Measurements from ENCODE around the gene JAKMIP1.
"Not testable (repeated sequence)": the region's sequence is repeated elsewhere in the genome, so short reads cannot be mapped to it uniquely, and the experiment has no call there.

Gene JAKMIP1

DNA sequence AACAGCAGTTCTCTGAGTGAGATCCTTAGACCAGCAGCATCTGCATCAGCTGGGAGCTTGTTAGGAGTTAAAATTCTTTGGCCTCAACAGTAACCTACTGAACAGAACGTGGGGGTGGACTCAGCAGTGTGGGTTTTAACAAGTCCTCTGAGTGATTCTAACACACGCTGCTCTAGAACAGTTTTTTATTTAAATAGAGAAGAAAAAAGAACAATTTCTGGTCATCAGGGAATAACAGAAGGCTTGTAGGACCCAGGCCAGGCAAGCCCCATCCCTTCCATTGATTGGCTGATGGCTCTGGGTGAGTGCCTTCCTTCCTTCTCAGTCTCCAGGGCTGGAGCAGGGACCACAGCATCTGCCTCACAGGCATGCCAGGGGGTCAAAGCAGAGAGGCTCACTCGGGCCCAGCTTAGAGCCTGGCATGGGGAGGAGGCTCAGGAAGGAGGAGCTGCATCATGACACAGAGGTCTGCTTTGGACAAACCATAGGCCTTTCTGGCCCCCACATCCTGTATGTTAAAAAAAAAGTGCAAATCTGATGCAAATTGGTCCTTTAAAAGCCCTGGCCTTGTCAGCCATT lies 56.7 kb downstream of the JAKMIP1 start:
- DNase-seq (ENCODE audit: low read depth) = no peak

DNA sequence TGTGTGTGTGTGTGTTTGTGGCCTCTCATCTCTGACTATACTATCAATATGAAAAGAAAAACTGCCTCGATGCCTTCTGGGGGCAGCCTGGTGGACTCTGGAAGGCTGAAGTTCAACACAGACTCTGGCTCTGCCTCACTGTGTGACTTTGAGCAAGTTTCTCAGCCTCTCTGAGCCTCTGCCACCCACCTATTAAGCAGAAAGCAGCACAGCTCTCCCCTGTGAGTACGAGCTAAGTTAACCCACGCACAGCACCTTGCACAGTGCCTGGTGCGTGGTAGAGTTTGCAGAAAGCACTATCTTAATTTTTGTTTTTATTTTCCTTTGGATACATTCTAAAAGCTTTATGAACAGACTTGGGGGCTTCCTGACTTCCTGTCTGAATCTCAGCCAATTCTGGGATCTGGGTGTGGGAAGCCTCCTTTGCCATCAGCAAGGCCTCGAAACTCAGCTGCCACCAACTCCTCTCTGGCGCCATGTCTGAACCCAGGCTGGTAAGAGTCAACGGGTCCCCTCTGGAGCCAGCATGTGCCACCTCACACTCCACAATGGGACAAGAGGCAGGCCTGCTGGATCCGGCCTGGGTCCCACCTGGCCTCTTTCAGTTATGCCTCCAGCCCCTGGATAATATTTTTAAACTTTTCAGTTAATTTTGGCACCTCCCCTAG lies 57.3 kb downstream of the JAKMIP1 start:
- DNase-seq (ENCODE audit: low read depth) = no peak

DNA sequence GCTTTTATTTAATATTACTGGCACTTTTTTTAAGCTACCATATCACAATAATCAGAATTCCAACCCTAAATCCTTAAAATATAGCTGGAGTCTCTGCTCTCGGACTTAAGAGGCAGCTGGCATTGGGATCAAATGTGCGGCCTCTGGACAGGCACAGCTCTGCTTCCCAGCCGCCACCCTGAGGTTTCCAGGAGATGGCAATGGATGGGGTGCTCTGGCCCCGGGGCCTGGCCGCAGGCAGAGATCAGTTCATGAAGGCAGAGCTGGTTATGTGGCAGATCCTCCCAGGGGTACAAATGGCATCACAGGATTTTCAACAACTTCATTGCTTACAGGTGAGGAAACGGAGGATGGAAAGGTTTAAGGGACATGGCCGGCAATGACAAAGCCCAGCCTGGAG lies 57.8 kb downstream of the JAKMIP1 start:
- DNase-seq (ENCODE audit: low read depth) = no peak

DNA sequence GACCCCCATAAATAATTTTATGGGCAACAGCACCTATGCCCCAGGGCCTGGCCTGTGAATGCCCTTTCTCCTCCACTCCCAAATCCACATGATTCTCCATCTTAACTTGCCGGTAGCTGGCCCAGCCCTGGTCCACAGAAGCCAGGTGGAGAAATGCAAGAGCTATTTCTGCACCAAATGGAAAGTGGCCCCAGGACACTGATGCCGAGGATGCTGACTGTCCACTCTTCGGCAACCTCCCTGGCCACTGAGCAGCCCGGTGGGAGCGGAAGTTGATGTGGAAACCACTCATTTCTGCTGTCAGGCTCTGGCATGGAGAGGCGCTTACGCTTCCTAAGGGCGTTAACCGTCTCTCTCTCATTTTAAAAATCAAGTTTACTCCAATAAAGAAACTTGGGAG lies 58.8 kb downstream of the JAKMIP1 start:
- DNase-seq (ENCODE audit: low read depth) = no peak

DNA sequence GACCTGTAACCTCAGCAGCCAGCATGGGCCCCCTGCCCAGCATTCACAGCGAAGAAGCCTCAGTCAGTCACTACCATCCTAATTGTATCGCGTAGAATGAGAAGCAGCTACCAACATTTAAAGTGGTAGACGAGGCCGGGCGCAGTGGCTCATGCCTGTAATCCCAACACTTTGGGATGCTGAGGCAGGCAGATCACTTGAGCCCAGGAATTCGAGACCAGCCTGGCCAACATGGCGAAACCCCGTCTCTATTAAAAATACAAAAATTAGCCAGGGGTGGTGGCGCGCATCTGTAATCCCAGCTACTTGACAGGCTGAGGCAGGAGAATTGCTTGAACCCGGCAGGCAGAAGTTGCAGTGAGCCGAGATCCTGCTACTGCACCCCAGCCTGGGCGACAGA lies 59.3 kb downstream of the JAKMIP1 start:
- DNase-seq (ENCODE audit: low read depth) = not testable (repeated sequence)

DNA sequence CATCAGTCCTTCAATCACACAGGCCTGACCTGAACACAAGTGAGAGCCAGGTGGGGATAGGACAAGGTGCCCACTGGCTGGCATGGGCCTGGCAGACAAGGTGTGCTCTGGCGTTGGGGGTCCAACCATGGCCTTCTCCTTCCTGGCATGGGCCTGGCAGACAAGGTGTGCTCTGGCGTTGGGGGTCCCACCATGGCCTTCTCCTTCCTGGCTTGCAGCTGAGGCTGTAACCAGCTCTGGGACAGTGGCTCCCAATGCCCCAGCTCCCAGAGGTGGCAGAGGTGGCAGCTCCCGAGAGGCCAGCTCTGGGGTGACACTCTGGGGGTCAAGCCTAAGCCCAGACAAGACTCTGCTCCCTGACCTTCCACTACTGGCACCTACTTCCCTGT lies 62.6 kb downstream of the JAKMIP1 start:
- no peak for DNase-seq (ENCODE audit: low read depth)

DNA sequence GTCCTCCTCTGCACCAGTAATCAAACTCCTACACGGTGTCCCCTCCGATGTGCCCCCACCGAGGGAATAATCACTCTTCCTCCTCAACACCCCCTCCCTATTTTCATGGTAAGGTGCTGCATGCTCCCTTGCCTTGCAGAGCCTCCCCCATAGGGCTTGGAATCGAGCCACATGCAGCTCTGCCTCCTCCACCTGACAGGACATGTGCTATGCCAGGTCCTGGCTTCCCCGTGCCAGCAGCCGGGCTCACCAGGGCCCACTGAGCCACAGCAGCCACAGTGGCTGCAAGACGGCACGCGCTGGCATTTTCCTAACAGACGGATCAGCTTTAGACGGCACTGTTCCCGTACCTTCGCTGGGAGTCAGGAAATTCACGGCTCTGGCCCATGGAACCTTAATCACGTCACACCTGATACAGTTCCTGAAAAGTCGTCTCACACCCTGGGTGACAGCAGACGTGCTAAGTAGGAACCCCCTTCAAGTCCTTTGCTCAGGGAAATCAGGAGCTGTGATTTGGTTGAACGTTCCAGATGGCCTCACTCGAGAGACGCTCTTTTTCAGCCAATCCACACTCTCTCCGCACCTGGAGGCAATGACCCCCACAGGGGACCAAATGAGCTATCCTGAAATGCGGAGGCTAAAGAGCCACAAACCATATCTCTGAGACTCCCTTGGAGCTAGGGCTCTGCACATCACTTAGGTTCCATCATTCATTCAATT lies 63.2 kb downstream of the JAKMIP1 start:
- no peak for DNase-seq (ENCODE audit: low read depth)

DNA sequence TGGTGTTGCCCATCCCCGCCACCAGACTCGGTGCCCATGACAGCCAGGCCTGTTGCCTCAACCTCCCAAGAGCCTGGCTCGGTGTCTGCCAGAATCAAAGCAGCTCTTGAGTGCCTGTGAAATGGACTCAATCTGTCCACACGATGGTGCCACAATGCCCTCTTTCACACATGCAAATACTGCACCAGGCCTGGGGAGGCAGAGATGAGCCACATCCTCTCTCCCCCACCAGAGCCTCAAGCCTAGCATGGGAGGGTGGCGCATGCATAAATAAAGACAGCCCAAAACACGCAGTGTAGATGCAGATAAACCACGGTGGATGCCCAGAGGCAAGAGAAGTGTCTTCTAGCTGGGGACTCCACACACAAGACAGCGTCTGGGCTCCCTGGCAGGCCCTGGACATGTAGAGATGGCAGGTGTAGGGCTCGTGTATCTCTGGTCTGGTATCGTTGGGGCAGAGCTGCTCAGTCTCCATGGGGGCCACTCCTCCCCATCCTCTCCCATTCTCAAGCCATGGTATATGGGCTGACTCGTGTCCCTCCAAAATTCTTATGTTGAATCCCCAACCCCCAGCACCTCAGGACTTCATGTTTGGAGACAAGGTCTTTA lies 65.6 kb downstream of the JAKMIP1 start:
- no peak for DNase-seq (ENCODE audit: low read depth)

DNA sequence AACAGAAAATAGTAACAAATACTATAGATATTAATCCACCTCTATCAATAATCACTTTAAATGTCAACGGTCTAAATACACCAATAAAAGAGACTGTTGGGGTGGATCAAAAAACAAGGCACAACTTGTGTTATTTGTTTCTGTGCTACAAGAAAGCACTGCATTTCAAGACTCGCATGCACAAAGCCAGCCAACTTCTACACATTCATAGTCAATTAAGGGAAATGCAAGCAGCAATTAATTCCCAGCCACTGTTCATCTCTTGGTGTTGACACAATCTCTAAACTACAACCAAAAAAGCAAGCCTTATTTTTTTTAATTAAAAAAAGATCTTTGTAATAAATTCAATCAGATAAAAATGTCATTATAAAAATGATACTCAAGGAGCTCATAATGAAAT lies 67.6 kb downstream of the JAKMIP1 start:
- DNase-seq (ENCODE audit: low read depth) = no peak

DNA sequence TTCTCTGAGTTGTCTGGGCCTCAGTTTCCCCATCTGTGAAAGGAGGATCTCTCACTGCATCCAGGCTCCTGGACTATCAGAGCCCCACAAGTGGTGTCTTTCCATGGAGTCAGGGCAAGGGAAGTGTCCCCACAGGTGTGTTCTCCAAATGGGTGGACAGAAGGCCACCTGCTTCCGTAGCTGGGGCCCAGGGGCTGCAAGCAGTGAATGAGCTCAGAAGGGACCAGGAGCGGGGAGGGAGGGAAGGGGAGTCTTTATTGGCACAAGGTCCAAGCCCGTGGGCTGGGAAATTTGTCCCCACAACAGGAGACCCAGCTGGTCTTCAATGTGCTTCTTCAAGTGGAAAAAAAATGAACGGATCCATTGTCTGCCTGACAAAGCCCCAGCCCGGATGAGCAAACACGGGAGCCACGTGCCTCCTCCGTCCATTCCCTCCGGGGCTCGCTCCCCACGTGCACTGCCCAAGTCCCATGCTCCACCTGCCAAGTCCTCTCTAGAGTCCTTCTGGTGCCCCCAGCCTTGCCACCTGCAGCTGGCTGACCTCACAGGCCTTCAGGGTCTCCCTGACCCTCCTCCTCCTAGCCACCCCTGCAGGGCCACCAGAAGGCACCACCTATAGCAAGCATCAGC lies 72.0 kb downstream of the JAKMIP1 start:
- DNase-seq (ENCODE audit: low read depth) = no peak

DNA sequence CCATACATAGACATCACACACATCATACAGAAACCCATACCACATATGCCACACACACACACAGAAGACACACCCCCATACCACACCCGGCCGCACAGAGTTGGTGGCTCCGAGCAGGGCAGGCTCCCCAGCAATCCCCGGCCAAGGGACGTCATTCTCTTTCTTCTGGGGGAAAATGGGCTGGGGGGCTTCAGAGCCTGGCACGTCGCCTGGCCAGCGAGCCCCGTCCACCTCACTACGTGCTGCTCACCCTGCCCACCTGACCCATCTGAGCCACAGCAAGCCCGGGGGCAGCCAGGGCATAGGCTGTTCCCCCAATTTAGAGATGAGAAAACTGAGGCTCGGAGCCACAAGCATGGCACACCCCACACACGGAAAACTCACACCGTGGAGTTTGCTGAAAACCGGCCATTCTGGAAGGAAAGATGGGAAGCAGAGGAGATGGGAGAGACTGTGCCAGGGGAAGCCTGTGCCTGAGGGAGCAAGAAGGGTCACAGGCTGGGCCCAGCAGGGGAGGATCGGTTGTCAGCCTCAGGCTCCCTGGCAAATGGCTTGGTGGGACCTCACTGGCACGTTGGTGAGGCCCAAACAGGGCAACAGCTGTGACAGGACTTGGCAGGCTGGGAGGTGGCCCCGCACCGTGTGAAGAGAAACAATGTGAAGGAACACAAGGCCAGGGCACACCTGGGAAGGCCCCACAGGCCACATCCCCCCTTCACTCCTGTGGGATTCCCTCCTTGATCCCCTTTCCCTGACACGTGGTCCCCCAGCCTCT lies 73.2 kb downstream of the JAKMIP1 start:
- DNase-seq (ENCODE audit: low read depth) = no peak

DNA sequence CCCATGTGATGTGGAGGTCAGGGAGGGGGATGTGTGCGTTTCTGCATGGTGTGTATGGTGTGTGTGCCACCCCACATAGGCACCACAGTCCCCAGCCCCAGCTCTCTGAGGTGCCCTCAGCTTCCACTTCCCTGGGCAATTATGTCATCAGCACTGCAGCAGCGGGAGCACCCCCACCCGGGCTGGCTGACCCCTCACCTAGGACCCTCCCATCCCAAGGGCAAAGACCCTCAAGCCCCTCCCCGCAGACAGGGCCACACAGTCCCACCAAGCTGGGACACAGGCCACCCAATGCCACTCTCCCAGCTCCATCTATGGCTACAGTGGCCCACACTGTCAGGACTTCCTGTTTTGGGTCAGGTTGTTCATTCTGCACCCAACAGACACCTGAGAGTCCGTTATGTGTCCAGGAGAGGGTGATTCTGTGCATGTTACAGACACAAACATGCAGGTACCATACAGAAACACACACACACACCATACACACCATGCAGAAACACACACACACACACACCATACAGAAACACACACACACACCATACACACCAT lies 75.2 kb downstream of the JAKMIP1 start:
- DNase-seq (ENCODE audit: low read depth) = no peak

DNA sequence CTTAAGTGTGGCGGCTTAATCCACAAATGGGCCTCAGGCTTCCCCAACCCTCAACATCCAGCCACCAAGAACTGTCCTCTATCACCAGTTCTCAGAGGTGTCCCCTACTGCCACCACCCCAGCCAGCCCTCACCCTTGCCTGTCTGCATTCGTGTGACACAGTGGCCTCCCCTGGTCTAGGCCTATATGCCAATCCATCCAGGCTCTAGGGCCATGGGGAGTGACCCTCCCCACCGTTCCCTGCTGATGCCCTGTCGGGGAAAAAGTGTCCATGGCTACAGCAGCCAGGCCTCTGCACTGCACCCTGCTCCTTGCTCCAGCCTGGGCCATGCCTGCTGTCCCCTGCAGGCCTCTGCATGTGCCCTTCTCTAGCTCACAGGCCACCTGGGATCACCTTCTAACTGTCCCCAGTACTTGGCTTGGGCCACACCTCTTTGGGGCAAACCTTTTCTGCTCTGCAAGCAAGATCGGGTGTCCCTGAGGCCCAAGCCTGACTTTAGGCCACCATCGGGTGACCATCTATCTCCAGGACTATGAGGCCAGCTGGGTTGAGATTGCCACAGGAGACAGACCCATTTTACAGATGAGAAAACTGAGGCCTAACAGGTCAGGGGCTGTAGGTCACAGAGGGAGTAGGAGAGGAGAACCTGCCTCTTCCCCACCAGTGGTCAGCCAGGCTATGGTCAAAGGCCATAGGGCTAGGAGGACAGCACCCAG lies 75.8 kb downstream of the JAKMIP1 start:
- DNase-seq (ENCODE audit: low read depth) = no peak

DNA sequence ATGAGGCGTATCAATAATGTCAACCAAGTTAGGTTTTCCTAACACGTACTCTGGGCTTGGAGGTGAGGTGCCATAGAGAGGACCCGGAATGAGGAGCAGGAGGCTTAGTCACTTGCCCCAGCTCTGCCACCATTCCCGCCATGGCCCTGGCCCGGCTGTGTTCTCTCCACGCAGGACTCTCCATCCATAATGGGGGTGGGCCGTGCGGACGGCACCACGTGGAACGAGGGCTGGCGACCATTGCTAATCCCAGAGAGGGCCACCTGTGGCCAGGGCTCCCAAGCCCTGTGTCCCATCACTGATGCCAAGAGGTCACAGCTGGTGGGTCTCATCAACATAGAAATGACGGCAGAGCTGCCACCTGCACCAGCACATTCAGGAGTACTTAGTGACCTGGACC lies 76.4 kb downstream of the JAKMIP1 start:
- no peak for DNase-seq (ENCODE audit: low read depth)

DNA sequence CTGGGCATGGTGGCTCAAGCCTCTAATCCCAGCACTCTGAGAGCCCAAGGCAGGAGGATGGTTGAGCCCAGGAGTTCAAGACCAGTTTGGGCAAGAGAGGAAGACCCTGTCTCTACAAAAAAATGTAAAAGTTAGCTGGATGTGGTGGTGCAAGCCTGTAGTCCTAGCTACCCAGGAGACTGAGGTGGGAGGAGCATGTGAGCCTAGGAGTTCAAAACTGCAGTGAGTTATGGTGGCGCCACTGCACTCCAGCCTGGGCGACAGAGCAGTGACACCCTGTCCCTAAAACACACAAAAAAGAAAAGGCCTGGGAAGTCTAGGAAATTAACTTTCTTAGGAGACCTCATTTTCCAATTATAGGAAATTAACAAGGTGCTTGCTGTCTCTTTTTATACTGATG lies 76.8 kb downstream of the JAKMIP1 start:
- DNase-seq (ENCODE audit: low read depth) = no peak

DNA sequence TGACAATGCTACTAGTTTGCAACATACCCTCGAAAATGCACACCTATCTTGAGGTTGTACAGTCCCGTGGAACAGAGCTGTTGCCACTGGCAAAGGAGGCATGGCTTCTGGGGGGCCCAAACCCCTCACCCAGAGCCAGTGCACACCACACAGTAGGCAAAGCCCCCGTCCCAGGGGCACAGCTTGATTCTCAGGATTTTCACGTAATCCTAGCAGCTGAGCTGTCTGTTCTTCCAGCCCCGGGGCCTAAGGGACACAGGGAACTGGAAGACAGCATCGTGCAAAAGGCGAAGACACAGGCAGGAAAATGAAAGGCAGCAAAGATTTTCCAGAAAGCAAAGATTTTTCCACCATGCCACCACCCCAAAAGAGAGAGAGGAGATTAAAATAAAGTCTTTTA lies 77.2 kb downstream of the JAKMIP1 start:
- no peak for DNase-seq (ENCODE audit: low read depth)

DNA sequence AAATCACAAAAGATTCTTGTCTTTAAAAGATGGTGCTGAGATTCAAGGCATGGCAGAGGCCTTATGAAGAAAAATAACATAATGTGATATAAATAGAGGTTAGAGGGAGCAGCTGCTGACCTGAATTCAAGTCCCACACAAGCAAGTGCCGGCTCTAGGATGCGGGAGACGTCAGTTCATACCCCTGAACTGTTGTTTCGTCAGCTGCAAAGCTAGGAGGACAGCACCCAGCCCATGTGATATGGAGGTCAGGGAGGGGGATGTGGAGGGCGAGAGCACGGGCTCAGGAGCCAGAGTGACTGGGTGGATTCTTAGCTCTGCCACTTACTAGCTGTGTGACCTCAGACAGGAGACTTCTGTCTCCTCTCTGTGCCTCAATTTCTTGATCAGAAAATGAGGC lies 77.9 kb downstream of the JAKMIP1 start:
- DNase-seq (ENCODE audit: low read depth) = no peak

DNA sequence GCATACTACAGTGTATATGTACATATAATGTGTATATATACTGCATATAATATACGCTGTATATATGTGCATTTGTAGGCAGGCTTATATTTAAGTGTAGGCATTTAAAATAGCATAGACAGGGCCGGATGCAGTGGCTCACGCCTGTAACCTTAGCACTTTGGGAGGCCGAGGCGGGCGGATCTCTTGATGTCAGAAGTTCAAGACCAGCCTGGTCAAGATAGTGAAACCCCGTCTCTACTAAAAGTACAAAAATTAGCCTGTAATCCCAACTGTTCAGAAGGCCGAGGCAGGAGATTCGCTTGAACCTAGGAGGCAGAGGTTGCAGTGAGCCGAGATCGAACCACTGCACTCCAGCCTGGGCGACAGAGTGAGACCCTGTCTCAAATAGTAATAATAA lies 78.4 kb downstream of the JAKMIP1 start:
- DNase-seq (ENCODE audit: low read depth) = no peak

DNA sequence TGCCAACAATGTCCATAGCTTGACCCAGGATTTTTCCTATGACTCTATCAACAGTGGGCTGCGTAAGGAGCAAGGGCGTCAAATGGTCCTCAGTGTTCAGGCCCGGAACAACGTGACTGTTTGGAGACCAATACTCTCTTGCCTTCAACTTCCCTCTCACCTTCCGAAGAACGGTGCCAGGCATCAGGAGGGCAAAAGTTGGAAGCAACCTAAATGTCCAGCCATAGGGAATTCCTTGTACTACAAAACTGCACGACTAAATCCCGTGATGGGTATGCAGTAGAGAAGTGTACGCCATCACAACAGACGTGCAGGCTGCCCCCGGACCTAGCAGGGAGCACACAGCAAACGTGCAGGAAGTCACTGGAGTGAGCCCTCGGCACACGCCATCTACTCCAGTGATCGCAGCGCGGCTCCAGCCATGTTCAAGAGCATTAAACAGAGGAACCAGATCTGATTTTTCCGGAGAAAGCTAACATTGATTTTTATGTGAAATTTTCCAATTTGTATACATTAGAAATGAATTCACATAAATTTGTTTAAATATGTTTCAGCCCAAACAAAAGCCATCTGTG lies 79.0 kb downstream of the JAKMIP1 start:
- DNase-seq (ENCODE audit: low read depth) = no peak

DNA sequence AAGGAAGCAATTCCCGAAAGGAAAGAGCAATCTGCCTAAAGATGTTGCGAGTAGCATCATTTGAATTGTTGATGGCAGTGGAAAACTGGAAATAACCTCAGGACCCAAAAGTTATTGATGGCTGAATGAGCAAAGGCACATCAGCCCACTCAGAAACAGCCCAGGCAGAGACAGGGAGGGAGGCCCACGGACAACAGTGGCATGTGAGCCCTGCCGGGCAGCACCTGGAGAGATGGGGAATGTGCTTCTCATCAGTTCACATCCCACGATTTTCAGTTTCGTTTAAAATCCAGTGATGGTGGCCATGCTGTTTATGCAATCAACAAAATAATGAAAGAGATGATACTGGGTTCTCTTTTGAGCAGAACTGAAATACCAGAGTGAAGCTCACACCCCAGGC lies 80.0 kb downstream of the JAKMIP1 start:
- no peak for DNase-seq (ENCODE audit: low read depth)

Measured in stimulated activated CD4-positive, alpha-beta T cell treated with anti-CD3 and anti-CD28 coated beads, Interleukin-2, amount 100 ng/mL, for 4 hours (primary cell).